ENCODE data around the gene CPM. TPM values are rescaled to one million over a fixed set of nuclear protein-coding genes. Genes with fewer than 3 reads are reported as not detected.

Gene CPM
- total RNA-seq, 1 donor from 2014 or later: 0.40 TPM

- no peak for DNase-seq (ENCODE audit: low read depth, low spot score)
These were observed 27.2 kb downstream of the CPM start for GRCh38 chr12:68905733-68906132.

- DNase-seq (ENCODE audit: low read depth, low spot score): no peak
These were observed 28.5 kb downstream of the CPM start for GRCh38 chr12:68904351-68904962.

- no peak for DNase-seq (ENCODE audit: low read depth, low spot score)
These were observed 29.5 kb downstream of the CPM start for GRCh38 chr12:68903511-68903910.

GRCh38 chr12:68901551-68901950 lies 31.4 kb downstream of the CPM start:
- no peak for DNase-seq (ENCODE audit: low read depth, low spot score)

GRCh38 chr12:68901145-68901544 lies 31.8 kb downstream of the CPM start:
- no peak for DNase-seq (ENCODE audit: low read depth, low spot score)

- DNase-seq (ENCODE audit: low read depth, low spot score): no peak
These were observed 32.7 kb downstream of the CPM start for GRCh38 chr12:68900241-68900640.

- no peak for DNase-seq (ENCODE audit: low read depth, low spot score)
These were observed 33.7 kb downstream of the CPM start for GRCh38 chr12:68899251-68899771.

GRCh38 chr12:68896881-68897540 lies 36.0 kb downstream of the CPM start:
- DNase-seq (ENCODE audit: low read depth, low spot score): no peak

GRCh38 chr12:68894276-68894855 lies 38.6 kb downstream of the CPM start:
- DNase-seq (ENCODE audit: low read depth, low spot score): no peak

GRCh38 chr12:68893741-68894140 lies 39.2 kb downstream of the CPM start:
- DNase-seq (ENCODE audit: low read depth, low spot score): no peak

- no peak for DNase-seq (ENCODE audit: low read depth, low spot score)
These were observed 39.8 kb downstream of the CPM start for GRCh38 chr12:68893201-68893600.

- no peak for DNase-seq (ENCODE audit: low read depth, low spot score)
These were observed 41.8 kb downstream of the CPM start for GRCh38 chr12:68891141-68891540.

GRCh38 chr12:68890701-68891113 lies 42.3 kb downstream of the CPM start:
- no peak for DNase-seq (ENCODE audit: low read depth, low spot score)

- no peak for DNase-seq (ENCODE audit: low read depth, low spot score)
These were observed 44.7 kb downstream of the CPM start for GRCh38 chr12:68888243-68888642.

GRCh38 chr12:68887641-68888040 lies 45.3 kb downstream of the CPM start:
- DNase-seq (ENCODE audit: low read depth, low spot score): no peak

GRCh38 chr12:68886636-68887572 lies 46.1 kb downstream of the CPM start:
- no peak for DNase-seq (ENCODE audit: low read depth, low spot score)

GRCh38 chr12:68885381-68885780 lies 47.6 kb downstream of the CPM start:
- no peak for DNase-seq (ENCODE audit: low read depth, low spot score)

- no peak for DNase-seq (ENCODE audit: low read depth, low spot score)
These were observed 48.7 kb downstream of the CPM start for GRCh38 chr12:68884251-68884650.

- DNase-seq (ENCODE audit: low read depth, low spot score): no peak
These were observed 49.8 kb downstream of the CPM start for GRCh38 chr12:68883151-68883550.

GRCh38 chr12:68882251-68882964 lies 50.6 kb downstream of the CPM start:
- no peak for DNase-seq (ENCODE audit: low read depth, low spot score)

Data from pulmonary artery endothelial cell (primary cell).